Hematopoietic multipotent progenitor cell treated with erythropoietin and hydrocortisone succinate and interleukin-3 and kit ligand, for 15 days (in vitro differentiated cells): ENCODE measurements around the gene ZYG11A.

ENCODE experiments used
- DNase-seq: peaks from one replicate; pipeline ENCODE4 v3.0.0-alpha.2; 2015; ENCODE audit warnings: low spot score

The ZYG11A gene

GRCh38 chr1:52877554-52877953, 35.0 kb downstream of the ZYG11A start:
- no peak for DNase-seq

DNA sequence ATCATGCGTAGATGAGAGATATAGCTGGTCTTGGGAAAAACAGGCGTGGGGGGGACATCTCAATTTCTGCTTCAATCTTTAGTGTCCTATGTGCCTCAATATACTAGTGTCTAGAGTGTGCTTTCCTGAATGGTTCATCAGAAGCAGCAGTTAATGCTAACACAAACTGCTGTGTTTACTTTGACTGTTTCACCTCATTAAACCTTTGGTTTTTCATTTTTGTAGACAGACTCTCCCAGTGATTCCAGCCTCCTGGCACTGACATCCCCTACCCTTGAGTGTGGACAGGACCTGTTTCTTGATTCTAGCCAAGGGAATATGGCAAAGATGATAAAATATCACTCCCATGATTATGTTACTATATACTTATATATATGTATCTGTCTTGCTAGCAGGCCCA, 37.6 kb downstream of the ZYG11A start:
- no peak for DNase-seq

- no peak for DNase-seq
These were observed 44.9 kb downstream of the ZYG11A start for GRCh38 chr1:52887483-52887882.

DNA sequence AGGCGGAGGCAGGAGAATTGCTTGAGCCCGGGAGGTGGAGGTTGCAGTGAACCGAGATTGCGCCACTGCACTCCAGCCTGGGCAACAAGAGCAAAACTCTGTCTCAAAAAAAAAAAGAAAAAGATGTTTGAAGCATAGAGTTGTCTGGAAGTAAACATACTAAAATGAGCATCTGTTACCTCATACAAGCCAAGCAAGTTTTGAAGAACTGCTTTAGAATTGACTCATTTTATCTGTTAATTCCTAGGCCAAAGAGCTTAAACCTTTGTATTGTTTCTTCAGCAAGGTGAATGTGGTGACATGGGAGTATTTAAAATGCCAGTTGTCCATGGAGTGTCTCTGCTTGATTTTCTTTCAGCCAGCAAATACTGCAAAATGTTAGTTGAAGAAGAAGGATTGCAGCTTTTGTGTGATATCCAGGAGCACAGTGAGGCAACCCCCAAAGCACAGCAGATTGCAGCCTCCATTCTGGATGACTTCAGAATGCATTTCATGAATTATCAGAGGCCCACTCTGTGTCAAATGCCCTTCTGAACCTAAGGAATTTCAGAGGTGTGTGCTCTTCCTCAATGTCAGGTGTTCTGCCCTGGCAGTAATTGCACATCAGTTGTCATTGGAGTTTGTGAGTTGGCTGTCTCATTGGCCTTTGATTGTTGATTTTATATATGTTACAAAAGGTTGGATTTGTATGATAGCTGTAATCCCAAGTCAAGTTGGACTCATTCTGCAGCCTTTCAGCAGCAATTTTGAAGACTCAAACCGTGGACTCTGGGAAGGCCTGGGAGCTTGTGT, 50.1 kb downstream of the ZYG11A start:
- DNase-seq = no peak

DNA sequence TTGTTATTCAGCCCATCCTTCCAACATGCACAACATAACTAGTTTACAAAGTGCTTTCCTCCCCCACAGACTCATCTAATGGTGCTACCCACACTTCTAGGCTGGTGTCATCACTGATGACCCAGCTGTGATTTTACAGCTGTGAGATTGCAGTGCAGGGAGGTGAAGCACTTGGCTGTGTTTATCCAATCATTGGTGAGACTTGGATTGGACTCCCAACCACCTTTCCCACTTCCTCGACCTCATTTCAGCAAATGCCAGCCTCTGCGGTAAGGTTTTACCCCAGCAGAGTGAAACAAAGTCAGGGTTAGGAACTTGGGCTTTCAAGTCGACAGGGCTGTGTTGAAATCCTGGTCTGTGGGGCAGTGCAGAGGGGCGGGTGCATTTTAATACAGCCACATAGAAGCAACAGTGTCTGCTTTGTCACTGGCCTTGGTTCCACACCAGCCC, 56.9 kb downstream of the ZYG11A start:
- DNase-seq = no peak

- no peak for DNase-seq
These were observed 57.8 kb downstream of the ZYG11A start for GRCh38 chr1:52900402-52900801.

DNA sequence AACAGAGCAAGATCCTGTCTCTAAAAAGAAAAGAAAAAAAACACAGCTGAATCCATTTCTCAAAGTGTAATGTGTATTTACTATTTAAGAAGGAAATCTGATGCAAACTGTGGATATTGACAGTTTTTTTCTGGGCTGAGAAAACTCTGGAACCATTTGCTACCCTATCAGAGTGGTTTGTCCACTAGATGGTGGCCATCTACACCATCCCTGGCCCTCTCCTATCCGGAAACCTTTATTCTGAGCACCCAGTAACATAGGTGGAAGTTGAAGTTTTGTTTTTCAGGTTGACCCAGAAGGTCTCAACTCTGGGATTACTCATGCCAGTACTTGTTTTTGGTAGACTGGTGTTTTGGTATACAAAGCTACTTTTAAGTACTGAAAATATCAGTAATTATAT, 58.8 kb downstream of the ZYG11A start:
- no peak for DNase-seq

GRCh38 chr1:52904208-52904926, 61.8 kb downstream of the ZYG11A start:
- no peak for DNase-seq

DNA sequence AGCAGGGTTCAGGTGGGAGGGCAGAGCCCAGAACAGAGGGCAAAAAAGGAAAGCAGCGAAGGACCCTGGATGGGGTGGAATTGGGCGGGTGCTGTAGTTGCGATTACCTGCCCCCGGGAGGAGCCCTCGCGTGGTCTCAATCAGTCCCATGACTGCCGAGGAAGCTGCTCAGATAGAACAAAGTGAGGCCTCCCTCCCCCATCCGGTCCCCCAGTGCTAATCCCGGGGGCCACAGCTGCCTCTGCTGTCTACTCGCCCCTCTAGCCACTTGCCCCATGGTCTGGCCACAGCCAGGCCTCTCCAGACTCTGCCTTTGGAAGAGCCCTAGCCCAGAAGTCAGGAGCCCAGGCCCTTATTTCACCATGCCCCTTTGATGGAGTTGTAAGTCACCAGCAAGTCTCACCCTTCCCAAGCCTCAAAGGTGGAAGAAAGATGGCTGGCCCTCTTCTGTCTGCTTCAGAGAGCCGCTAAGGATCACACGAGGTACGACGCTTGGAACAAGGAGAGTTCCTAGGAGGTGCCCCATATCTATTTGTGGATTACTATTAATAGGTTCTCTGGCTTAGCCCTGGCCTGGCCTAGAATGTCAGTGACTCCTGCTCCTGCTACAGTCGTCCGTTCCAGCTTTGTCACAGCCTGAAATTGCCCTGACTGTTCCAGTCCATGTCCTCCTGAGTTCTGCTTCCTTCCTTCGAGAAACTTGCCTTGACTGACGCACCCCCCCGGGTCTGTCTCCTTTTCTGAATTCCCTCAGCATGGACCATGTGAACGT, 62.6 kb downstream of the ZYG11A start:
- DNase-seq = no peak

GRCh38 chr1:52906135-52906603, 63.6 kb downstream of the ZYG11A start:
- no peak for DNase-seq

DNA sequence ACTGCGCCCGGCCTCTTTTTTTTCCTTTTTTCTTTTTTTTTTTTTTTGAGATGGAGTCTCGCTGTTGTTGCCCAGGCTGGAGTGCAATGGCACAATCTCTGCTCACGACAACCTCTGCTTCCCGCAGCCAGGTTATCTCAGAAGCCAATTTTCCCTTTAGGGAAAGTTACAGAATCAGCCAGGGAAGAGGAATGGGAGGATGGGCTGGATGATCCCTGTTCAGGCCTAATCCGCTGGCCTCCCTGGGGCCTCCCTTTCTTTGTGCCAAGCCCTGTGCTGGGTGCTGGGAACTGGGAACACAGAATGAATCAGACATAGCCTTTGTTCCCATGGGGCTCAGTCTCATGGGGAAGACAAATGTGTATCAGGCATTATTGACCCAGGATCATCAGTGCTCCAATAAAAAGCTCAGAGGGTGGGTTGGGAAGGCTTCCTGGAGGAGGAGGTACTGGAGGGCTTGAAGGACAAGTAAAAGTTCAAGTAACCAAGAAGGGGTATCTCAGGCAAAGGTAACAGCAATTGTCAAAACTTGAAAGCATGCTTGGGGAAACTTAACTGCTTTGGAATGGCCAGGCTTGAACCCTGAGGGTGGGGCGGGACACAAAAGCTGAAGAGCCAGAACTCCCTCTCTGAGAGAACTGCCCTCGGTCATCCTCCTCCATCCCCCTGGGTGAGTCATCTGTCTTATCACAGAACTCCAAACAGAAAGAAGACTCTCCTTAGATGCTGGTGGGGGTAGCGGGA, 64.7 kb downstream of the ZYG11A start:
- DNase-seq = no peak

- no peak for DNase-seq
These were observed 65.2 kb downstream of the ZYG11A start for GRCh38 chr1:52907812-52908153.

GRCh38 chr1:52911541-52911940, 69.0 kb downstream of the ZYG11A start:
- no peak for DNase-seq

DNA sequence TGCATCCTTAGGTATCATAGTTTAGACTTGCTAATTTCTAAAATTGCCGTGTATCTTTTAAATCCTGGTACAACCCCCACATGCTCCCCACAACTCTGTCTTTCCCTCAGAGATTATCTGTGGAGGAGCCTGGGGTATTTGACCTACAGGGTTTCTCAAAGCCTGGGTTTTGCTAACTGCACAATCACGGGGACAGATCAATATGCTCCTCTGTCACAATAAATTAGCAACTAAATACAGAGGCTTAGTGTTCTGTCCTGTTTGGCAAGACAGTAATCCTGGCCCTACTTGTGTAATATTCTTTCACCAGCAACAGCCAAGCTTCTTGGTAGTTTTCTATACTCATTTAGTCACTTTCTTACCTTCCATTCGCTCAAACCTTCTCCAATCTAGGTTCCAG, 70.5 kb downstream of the ZYG11A start:
- DNase-seq = no peak

- DNase-seq = no peak
These were observed 71.0 kb downstream of the ZYG11A start for GRCh38 chr1:52913537-52913936.

GRCh38 chr1:52914463-52914862, 71.9 kb downstream of the ZYG11A start:
- no peak for DNase-seq

- DNase-seq = no peak
These were observed 72.8 kb downstream of the ZYG11A start for GRCh38 chr1:52915211-52915854.

DNA sequence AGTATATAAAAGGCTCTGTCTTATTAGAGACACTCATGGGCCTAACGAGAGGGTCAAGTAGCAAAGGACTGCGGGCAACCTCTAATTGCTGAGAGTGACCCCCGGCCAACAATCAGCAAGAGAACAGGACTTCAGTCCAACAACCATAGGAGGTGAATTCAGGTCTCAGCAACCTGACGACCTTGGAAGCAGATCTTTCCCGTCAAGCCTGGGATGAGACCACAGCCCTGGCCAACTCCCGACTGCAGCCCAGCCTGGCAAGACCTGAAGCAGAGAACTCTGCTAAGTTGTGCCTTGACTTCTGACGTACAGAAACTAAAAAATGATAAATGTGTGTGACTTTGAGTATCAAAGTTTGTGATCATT, 73.3 kb downstream of the ZYG11A start:
- no peak for DNase-seq

DNA sequence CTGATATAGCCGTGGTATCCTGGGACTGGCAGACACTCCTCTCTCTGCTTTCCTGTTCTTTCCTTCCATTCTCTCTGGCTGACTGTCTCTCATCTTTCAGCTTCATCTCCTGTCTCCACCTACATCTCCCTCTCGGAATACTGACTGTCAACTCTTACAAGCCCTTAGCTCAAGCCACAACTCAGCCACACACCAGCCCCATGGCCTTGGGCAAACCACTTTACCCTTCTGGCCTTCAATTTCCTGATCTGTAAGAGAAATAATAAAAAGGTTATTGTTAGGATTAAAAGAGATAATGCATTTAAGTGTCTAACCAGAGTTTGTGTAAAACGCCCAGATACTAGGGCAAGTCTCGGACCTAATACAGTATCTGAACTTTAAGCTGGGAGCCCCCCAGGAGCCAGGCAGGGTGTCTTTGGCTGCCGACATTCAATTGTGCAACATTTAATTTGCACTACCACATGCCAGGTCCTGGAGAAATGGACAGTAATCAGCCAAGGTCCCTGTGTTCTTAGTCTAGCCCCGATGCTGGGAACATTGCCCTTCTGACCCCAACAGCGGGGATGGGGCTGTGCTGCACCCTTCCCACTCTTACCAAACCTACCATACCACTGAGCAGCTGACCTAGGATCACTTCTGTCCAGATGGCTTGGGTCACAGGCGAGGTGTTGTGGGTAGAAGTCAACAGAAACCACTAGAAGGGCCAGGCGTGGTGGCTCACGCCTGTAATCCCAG, 73.8 kb downstream of the ZYG11A start:
- DNase-seq = no peak

GRCh38 chr1:52917156-52917555, 74.6 kb downstream of the ZYG11A start:
- DNase-seq = no peak

DNA sequence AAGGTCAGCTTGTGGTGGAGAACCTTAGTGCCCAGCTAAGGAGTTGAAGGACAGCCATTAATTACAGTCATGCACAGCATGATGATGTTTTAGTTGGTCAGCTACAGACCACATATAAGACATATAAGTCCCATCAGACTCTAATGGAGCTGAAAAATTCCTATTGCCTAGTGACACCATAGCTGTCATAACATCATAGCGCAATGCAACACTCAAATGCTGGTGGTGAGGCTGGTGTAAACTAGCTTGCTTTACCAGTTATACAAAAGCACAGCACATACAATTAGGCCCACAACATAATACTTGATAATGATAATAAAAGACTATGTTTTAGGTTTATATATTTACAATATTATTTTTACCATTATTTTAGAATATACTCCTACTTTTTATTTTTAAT, 75.0 kb downstream of the ZYG11A start:
- no peak for DNase-seq
